Stimulated activated CD4-positive, alpha-beta T cell treated with anti-CD3 and anti-CD28 coated beads, Interleukin-2, amount 100 ng/mL, for 24 hours (primary cell): ENCODE data around the gene PASD1.
"Not testable (repeated sequence)": the region's sequence is repeated elsewhere in the genome, so short reads cannot be mapped to it uniquely, and the experiment has no call there.

Experiments
- DNase-seq, 2 donors: peaks; one replicate each; pipeline ENCODE4 v3.0.0-alpha.2; 2020

Gene PASD1

DNA sequence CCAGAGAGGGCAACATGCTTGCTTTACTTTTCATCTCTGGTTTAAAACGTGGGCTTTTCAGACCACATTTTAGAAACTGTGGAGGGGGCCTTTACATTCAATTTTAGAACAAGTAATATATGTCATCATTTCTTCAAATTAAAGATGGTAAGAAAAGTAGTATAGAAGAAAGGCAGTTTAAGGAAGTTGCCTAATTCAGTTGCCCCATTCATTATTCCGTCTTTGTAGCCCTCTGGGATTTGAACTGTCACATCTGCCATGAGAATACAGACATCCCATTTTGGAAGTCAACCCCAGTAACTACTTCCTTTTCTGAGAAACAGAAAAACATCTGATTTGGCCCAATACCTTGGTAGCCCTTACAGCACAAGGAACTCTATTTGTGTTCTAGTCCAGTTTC is 61.2 kb downstream of the PASD1 start:
- no peak for DNase-seq

DNA sequence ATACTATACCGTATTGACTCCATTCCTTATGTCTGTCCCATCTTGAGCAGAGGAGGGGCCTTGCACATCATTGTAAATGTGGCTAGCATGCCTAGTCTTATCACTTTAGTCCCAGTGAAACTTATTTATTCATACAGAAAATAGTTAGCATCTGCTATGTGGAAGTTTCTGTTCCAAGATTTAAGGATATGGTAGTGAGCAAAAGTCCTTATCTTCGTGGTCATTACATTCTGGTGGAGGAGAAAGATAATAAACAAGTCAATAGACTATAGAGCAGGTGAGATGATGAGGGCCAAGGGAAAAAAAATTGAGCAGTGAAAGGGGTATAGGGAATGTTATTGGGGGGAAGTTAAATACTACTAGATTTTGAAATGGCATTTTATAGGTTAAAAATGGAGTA is 68.3 kb downstream of the PASD1 start:
- DNase-seq = no peak

DNA sequence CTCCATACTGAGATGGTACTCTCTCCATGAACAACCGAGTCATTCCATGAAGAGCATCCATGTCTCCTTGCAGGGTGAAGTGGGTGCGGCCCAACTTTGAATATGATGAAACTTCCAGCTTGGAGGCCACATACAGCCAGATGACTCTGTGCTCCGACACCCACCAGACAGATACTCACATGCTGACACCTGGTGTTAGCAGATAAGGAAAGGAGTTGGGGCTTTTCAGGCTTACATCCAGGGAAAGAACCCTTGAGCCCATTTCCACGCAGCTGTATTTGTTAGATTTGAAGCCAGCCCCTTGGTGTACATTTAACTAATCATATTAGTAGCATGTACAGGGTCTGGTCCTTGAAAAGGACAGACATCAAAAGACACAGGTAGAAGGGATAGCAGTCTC is 69.7 kb downstream of the PASD1 start:
- DNase-seq = no peak

DNA sequence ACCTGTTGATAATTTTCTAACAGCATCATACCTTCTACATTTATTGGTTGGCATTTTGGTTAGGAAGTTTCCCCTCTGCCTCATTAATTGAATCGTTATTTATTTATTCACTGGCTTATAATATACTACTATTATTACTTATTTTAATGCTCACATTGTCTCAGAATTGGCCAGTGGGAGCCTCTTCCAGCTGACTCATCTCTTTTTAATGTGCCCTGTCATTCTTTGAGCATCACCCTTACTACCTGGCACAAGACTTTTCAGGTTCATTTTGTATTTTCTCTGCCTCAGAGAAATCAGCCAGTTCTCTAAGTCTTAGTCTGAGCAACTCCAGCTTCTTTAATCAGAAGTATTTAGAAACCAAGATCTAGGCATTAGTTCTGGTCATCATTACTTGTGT is 71.5 kb downstream of the PASD1 start:
- no peak for DNase-seq

DNA sequence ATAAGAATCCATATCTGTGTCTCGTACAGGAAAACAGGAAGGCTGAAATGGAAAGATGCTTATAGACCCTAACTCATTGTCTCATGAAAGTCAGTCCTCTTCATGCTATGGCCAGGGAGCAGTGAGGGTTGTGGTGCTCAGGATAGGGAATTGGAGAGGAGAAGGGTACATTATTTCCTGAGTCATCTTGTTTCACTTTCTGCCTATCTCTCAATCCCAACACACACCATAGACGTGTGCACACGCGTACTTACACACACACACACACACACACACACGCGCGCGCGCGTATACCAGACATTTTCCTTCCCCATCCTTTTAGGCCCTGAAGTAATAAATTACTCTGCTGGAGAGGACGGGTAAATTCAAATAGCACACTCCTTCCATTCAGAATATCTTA is 78.1 kb downstream of the PASD1 start:
- no peak for DNase-seq

DNA sequence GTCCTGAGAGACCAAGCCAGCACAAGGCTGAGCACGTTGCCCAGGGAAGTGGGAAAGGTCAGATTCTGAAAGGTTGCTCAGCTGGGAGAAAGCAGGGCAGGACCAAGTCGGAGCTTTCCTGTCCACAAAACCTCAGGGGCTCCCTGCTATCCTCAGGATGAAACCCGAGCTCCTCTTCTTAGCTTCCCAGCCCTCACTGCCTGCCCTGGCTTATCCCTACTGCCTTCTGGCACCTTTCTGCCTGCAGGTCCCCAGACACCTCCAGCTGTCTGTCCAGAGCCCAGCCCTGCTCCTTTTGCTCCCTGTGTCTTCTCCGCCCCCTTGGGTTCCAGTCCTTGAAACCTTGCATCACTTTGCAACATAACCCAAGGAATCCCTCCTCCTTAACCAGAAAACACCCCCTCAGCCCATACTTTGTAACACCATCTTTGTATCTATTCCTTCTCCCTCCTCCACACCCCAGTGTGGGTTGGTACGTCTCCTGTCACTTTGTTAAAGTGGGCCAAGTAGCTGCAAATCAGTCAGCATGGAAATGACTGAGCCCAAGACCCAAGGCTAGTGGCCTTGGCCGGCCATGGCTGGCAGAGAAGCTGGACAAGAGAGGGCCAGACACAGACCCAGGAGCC is 111.8 kb downstream of the PASD1 start:
- no peak for DNase-seq

DNA sequence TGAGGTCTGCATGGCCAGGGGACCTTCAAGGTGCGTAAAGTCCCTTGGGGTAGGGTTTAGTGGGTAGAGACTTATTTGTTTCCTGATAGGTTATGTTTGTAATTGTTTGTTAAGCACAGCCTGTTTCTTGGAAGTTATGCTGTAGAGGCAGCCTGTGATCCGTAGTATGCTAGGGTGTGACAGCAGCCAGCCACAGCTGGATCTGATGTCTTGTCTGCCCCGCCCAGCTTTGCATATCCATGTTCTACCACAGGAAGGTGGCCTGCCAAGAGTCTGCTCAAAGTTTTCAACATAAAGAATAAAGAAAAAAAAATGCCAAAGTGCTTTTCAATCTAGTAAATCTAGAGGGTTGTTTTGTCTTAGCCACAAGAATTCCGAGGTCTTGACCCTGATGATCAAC is 112.7 kb downstream of the PASD1 start:
- DNase-seq = no peak

DNA sequence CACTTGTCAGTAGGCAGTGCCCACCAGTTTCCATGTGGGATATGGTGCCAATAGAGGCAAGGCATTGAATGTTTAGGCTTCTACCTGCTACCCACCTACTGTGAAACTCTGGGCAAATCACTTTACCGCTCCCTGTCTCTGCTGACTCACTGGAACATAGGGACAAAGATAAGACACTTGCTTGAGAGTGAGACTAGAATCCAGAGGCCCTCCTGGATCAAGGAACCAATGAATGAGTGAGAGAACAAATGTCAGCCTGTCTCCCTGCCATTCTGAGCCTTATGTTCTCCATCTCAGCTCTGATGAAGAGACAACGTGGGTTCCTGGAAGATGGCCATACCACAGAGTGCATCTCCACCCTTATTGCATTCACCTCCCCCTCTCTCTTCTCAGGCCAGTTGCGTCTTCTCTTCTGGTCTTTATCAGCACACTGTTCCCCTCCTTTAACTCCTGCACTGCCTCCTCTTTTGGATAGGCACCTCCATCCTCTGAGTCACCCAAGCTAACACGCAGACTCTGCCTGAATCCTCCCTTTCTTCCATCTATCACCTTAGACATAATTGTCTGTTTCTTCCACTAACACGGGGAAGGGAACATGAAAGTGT is 116.4 kb downstream of the PASD1 start:
- DNase-seq = no peak

DNA sequence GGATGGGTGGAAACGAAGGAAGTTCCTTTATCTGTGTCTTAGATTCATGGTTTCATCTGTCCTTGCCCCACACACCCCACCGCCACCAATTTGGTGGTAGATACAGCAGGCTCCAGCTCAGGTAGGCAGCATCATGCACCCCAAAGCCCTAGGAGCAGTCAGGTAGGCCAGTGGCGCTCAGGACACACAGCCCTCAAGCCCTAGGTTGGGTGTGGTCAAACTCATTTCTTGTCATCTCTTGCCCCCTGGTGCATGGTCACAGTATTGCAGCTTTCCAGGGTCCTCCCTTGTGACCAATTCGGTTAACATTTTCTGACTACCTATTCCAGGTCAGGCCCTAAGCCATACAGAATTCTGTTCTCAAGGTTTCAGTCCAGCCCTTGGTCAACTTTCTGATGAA is 117.3 kb downstream of the PASD1 start:
- peak; percentile 66 to 69 for DNase-seq

DNA sequence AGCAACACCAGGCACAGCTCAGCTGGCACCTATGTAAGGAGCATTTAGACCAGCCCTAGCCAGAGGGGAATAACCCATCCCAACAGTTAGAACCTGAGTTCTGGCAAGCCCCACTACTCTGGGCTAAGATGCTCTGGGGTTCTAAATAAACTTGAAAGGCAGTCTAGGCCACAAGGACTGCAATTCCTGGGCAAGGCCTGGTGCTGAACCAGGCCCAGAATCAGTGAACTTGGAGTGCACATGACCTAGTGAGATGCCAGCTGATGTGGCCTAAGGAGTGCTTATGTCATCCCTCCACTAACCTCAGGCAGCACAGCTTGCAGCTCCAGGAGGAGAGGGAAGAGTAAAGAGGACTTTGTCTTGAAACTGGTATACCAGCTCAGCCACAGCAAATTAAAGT is 124.2 kb downstream of the PASD1 start:
- no peak for DNase-seq

DNA sequence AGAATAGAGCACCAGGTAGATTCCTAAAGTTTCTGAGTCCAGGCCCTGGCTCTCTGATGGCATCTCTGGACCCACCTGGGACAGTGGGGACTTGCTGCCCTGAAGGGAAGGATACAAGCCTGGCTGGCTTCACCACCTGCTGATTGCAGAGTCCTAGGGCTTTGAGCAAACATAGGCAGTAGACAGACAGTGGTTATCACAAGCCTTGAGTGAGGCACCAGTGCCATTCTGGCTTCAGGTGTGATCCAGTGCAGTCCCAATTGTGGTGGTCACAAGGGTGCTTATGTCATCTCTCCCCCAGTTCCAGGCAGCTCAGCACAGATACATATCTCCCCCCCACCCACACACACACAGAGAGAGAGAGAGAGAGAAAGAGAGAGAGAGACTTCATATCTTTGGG is 125.2 kb downstream of the PASD1 start:
- no peak for DNase-seq

DNA sequence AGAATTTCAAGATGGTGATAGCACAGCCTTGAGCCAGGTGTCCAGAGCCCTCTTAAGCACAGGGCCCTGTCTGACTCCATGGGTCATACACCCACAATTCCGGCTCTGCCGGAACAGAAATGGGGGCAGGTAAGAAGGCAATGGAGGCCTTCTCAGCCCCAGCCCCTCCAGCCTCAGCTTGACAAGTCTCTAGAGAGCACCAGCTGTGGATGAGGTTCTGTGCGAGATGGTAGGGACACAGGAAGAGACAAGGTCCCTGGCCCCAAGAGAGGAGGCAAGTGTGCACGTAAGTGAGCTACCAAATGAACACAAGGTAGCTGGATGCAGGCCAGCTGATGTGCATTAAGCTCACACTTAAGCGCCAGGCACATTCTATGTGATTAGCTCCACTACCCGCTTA is 129.3 kb downstream of the PASD1 start:
- no peak for DNase-seq

DNA sequence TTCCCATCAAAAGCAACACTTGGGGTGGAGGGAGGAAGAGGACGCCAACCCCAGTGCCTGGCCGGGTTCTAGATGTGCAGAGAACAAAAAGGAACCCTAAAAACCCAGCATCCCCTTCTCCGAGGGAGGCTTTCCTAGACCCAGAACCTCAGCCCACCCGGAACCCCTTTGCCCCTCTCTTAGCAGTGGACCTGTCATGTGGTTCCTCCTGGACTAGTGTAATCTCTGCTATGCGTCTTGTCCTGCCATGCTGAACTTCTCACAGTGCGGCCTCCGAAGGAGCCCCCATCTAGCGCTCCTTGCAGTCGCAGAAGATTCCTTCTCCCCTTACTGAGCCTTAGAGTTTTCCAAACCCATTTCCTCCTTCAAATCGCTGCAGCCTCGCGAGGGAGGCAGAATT is 130.6 kb downstream of the PASD1 start:
- no peak for DNase-seq

DNA sequence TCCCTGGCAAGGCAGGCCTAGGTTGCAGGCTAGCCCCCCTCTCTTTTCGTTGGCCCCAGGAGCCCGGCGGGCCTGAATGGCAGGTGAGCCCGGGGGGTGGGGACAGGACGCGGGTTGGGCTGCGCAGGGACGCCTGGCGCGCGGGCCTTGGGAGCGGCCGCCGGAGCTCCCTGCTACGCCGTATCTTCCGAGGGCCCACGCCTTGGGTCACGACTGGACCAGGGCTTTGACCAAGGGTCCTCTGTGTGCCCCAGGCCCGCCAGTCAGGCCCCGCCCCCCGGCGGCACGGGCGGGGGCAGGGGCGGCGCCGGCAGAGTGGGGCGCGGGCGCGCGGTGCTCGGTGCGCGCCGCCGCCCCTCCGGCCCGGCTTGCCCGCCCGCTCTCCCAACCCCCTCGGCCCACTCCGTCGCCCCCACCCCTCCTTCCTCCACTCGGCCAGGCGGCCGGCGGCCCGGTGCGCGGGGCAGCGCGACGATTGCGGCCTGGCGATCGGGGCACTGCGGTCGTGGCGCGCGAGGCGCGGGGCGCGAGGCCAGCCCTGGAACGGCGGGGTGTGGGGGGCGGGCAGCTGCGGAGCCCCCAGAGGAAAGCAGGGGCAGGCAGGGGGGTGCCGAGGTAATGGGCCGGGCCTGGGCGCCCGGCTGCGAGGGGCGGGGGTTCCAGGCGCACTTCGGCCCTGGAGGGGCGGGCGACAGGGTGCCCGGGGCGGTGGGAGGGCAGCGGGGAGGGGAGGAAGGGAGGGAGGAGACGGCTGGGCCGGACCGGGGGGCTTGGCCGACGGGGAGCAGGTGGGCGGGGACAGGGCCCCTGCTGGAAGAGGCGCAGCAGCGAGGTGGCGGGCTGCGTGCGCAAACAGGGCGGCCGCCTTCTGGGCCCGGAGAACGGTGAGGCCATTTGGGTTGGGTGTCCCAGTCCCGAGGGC is 131.4 kb downstream of the PASD1 start, which contains the start of gene PRRG3:
PRRG3 (plus strand) TSS at position 798 of the 922 bp plus-strand sequence. CDS start 3,357 bp downstream, outside the sequence.
- no peak for DNase-seq

DNA sequence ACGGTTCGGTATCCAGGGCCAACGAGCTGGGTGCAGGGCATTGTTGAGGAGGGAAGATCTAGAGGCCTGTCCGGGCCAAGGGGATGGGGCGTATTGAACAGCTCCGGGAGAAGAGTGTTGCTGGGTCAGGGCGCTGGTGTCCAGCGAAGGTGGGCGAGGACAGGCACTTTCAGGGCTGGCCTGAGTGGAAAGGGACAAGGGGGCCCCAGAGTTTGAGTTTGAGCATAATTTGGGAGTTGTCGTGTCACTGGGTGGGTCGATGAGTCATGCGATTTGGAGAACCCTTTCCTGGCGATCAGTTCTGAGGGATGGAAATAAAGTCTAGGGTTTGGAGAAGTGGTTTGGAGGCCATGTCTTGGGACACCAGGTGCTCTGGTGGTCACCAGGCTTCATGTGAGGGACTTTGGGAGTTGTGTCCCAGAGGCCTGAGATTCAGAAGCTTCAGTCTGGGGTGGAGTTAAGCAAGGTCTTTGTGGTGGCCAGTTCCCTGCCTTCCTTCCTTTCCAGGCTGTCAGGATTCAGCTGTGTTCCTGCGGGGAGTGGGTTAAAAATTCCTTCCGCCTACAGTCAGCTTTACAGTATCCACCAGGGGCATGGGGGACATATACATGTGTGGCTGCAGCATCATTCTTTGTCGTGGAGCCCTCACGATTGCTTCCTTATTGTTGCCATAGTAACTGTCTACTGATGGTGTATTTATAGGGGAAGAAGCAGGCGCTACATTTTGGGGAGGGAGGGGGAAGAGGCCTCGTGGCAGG is 132.3 kb downstream of the PASD1 start:
- DNase-seq = no peak

DNA sequence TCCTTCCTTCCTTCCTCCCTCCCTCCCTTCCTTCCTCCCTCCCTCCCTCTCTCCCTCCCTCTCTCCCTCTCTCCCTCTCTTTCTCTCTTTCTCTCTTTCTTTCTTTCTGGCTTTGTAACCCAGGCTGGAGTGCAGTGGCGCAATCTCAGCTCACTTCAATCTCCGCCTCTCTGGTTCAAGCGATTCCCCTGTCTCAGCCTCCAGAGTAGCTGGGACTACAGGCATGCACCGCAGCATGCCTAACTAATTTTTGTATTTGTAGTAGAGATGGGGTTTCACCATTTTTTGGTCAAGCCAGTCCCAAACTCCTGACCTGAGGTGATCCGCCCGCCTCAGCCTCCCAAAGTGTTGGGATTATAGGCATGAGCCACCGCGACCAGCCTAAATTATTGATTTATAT is 133.6 kb downstream of the PASD1 start:
- DNase-seq = not testable (repeated sequence)

DNA sequence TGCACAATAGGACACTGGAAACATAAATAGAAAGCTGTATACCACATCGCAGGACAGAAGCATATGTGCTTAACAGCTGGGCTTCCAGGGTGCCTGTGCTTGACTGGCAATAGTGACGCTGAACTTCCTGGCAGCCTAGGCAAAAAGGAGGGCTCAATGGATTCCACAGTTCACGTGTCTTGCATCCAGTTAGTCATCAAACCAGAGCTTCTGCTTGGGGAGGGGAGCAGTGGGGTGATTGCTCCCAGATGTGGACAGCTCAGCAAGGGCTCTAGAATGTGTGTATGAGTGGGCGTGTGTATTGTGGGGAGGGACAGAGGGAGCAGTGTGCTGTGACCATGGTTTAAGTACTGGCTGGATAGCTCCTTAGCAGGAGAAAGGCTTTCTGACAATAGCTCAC is 134.0 kb downstream of the PASD1 start:
- no peak for DNase-seq

DNA sequence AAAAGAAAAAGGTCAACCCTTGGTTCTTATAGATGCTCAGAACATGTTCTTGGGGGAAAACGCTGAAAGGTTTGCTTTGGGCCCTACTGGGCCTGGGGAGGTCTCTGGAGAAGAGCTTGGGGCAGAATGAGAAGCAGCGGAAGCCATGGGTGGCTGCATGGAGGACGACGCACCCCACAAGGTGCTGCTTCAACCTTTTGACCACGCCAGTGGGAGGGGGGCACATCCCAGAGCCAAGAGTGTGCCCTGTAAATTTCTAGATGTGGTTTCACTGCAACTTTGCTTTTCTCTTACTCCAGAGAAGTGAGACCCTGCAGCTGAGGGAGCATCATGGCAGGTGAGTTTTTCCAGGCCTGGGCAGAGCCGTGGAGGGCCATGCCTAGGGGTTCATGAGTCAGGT is 135.0 kb downstream of the PASD1 start:
- DNase-seq = no peak

DNA sequence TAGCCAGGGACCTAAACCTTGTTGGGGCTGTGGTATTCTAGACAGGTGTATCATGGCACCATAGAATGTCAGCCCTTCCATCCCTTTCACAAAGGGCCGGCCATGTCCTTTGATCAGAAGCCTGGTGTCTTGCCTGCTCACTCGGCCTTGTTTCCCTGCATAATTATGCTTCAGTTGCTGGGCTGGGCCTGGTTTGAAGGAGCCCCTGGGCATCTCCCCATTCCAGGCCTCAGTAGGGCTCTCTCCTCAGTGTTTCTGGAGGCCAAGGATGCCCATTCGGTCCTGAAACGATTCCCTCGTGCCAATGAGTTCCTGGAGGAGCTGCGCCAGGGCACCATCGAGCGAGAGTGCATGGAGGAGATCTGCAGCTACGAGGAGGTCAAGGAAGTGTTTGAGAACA is 136.3 kb downstream of the PASD1 start:
- DNase-seq = no peak

DNA sequence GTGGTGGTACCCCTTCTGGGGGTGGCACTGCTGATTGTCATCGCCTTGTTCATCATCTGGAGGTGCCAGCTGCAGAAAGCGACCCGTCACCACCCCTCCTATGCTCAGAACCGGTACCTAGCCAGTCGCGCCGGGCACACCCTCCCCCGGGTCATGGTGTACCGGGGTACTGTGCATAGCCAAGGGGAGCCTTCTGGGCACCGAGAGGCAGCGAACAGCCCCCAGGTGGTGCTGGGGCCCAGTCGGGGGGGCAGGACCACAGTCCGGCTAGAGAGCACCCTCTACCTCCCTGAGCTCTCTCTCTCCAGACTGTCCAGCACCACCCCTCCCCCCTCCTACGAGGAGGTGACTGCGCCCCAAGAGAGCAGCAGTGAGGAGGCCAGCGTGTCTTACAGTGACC is 137.1 kb downstream of the PASD1 start:
- no peak for DNase-seq

DNA sequence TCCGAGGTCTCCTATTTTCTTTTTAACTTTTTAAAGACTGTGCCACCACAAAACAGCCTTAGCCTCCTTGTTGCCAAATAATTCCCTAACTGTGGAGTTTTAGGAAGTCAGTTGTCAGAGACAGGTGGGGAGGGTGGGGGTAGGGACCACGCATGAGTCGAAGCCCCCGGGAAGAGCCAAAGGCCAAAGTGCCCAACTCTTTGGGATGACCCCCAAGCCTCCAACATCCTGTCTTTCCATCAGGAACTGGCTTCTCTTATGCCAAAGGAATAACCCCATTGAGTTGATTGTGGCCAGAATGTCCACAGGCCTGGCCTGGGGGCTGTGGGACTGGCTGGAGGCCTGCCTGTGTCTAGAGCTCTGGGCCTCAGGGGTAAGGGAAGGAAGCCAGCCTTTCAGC is 137.6 kb downstream of the PASD1 start:
- DNase-seq = no peak

DNA sequence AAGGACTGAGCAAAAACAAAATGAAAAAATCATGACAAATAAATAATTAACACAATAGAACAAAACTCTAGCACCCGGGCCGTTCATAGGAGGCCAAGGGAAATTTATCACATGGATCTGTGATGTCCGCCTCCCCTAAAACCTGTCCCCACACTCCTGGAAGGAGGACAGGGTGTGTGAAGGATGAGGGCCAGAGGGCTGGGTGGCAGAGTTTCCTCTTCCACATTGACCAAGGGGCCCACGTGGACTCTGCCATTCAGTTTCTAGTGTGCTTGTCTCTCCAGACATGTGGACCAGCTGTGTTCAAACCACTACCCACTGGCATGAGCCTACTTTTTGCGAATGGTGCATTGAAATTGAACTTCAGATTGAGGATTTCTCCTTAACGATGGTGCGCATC is 138.1 kb downstream of the PASD1 start:
- no peak for DNase-seq

DNA sequence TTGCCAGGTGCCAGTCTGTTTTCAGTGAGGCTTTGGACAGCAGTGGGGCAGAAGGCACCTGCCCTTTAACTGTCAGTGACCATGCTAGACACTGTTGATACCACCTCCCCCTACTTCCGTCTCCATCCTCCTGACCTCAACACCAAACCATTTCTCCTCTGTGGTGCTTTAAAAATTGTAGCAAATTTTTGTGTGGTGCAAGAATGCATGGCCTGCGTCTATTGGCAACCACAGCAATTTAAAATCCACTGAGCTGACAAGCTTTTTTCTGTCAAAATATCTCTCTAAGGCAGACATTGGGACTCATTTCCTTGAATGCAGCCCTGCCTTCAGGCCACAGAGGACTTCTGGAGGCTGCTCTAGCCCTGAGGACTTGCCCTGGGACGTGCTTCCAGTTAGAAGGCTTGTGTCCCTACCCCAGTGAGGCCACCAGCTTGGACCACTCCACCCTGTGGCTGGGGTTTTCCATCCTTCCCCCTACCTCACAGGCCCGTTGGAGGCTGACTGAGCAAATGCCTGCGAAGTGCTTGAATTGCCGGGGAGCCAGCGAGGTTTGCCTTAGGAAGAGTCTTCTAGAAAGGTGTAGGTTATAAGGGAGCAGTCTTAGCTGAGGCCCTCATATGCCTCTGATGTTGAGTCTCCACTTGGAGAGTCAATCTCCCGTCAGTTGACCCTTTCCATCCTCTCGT is 138.7 kb downstream of the PASD1 start:
- no peak for DNase-seq
